Stimulated activated CD4-positive, alpha-beta T cell treated with anti-CD3 and anti-CD28 coated beads, Interleukin-12 subunit alpha, Interleukin-12 subunit beta, amount 100 ng/mL, for 24 hours (primary cell): ENCODE data around the gene ELK4.

ENCODE experiments used
- DNase-seq, 2 experiments: peaks; one replicate each; pipeline ENCODE4 v3.0.0-alpha.2; 2020; ENCODE audit warnings: low read depth in 2 of 2

Gene ELK4

DNA sequence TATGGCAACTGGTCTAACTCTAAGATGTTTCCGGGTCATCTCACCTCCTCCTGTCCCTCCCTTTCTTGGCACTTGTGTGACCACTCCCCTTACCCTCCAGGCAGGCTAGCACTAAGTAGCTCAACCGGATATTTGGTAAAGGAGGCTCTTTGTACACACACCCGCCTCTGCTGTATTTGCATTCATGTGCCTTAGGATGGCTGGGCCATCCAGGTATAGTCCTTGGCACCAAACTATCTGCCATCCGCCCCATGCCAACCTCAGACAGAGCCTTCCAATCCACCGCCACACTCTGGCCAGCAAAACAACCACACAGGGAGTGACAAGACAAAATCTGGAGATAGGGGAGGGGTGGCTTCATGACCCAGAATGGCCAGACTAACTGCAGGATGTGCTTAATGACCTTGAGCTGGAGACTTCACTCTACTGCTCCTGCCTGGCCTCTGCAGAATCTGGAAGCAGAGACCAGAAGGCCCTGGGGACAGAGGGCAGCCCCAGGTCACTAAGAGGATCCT lies 67.8 kb downstream of the ELK4 start:
- DNase-seq, result no peak

DNA sequence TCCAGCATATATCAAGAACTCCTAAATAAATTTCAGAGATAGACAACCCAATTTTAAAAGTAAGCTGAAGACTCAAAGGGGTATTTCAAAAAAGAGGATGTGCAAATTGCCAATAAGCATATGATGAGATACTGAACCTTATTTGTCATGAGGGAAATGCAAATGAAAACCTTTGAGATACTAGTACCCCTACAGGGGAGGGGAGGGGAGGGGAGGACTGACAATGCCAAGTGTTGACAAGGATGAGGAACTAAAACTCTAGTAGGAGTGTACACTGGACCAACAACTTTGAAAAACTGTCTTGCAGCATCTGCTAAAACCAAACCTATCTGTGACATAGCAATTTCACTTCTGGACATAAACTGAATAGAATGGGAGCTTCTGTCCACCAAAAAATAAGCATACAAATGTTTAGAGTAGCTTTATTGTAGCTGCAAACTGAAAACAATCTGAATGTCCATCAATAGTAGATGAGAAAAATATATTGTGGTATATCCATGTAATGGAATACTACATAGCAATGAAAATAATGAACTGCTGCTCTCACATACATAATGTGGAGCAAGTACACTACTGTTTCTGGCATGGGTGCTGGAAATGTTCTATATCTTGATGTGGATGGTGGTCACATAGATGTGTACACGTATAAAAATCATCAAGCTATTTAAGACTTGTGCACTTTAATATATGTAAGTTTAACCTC lies 70.2 kb downstream of the ELK4 start:
- DNase-seq, result no peak
